ENCODE data around the gene KLHDC1. TPM values are rescaled to one million over a fixed set of nuclear protein-coding genes. Genes with fewer than 3 reads are reported as not detected.
A peak's percentile ranks its signal among the peaks of the same experiment; 100 is the strongest.

The KLHDC1 gene
- total and polyA plus RNA-seq, 9 of the 15 experiments (the other 6 are each of a cell fraction or from before 2014, with no cell fraction given): 0.08 to 0.41 (median 0.18) TPM

DNA sequence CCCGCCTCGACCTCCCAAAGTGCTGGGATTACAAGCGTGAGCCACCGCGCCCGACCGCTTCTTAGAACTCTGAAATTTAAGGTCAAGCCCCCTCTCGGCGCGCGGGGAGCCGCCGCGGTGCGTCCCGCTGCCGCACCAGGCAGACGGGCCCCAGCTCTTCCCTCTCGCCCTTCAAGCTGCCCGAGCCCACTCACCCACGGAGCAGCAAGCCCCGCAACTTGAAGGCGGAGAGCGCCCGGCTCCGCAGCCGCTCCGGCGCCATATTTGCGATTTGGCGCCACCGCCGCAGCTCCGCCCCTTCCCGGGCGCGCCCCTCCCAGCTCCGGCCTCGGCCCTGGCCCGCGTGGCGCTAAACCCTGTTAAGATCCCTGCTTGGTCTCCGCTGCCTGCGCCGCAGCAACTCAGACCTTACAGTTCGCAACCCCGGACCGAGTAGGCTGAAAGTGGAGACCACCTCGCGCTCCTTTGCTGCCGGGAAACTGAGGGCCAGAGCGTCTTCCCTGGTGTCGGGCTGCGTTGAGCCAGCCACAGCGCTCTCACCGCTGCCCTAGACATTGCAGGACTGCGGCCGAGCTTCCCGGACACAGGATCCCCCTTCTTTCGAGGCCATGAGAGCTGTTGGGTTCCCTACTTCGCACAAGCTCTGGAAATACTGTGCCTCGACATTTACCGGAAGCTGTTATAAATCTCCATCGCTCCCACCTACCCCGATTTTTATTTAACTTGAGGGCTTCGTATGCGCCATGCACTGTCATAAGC is 4.8 kb upstream of the KLHDC1 start, which contains the start of gene POLE2:
TSS of gene POLE2 (minus strand) at position 273 of the 759 bp plus-strand sequence. CDS start at position 262, 11 bp downstream.
- in situ Hi-C loops (cut with MboI): loop anchor here (5.0 kb wide), 1 partner anchor 79 kb away; the partner anchor contains the start of gene KLHDC2
- 11% methylated on average over 36 of the region's 67 CpGs for WGBS (ENCODE audit: insufficient coverage, low coverage, missing lambda C conversion rate)
- TF ChIP-seq GTF2F1 (IDR thresholded peaks at IDR 0.05; ENCODE audit: low read depth, low read length) (peak; percentile 46; the same call in 1 of the 2 replicates), BDP1 (IDR thresholded peaks at IDR 0.05; ENCODE audit: insufficient read depth, insufficient read length) (no peak), ZNF133 (CRISPR knock-in tag; IDR thresholded peaks at IDR 0.05) (no peak), CBX3 (IDR thresholded peaks at IDR 0.05; ENCODE audit: borderline replicate concordance in 1 of 2, low read length in 2 of 2) (peak in 1 of 2 experiments; percentile 40; a peak in 1 of 3 replicates), ETS2 (tag; IDR thresholded peaks at IDR 0.05; ENCODE audit: borderline replicate concordance, poor library complexity, severe bottlenecking) (no peak), HNRNPH1 (optimal IDR thresholded peaks at IDR 0.05; ENCODE audit: low read depth, low read length) (no peak), RCOR1 (IDR thresholded peaks at IDR 0.05; ENCODE audit: borderline replicate concordance in 1 of 2, low read depth in 2 of 2, low read length in 2 of 2) (no peak)
- TF ChIP-seq, protein P1, sequence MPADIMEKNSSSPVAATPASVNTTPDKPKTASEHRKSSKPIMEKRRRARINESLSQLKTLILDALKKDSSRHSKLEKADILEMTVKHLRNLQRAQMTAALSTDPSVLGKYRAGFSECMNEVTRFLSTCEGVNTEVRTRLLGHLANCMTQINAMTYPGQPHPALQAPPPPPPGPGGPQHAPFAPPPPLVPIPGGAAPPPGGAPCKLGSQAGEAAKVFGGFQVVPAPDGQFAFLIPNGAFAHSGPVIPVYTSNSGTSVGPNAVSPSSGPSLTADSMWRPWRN (IDR thresholded peaks at IDR 0.05; ENCODE audit: low read depth): no peak
- TF ChIP-seq, protein P2, sequence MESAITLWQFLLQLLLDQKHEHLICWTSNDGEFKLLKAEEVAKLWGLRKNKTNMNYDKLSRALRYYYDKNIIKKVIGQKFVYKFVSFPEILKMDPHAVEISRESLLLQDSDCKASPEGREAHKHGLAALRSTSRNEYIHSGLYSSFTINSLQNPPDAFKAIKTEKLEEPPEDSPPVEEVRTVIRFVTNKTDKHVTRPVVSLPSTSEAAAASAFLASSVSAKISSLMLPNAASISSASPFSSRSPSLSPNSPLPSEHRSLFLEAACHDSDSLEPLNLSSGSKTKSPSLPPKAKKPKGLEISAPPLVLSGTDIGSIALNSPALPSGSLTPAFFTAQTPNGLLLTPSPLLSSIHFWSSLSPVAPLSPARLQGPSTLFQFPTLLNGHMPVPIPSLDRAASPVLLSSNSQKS (CRISPR knock-in tag; IDR thresholded peaks at IDR 0.05): no peak
- TF ChIP-seq, protein P3, sequence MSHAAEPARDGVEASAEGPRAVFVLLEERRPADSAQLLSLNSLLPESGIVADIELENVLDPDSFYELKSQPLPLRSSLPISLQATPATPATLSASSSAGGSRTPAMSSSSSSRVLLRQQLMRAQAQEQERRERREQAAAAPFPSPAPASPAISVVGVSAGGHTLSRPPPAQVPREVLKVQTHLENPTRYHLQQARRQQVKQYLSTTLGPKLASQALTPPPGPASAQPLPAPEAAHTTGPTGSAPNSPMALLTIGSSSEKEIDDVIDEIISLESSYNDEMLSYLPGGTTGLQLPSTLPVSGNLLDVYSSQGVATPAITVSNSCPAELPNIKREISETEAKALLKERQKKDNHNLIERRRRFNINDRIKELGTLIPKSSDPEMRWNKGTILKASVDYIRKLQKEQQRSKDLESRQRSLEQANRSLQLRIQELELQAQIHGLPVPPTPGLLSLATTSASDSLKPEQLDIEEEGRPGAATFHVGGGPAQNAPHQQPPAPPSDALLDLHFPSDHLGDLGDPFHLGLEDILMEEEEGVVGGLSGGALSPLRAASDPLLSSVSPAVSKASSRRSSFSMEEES (CRISPR knock-in tag; IDR thresholded peaks at IDR 0.05): no peak
- TF ChIP-seq, protein P4, sequence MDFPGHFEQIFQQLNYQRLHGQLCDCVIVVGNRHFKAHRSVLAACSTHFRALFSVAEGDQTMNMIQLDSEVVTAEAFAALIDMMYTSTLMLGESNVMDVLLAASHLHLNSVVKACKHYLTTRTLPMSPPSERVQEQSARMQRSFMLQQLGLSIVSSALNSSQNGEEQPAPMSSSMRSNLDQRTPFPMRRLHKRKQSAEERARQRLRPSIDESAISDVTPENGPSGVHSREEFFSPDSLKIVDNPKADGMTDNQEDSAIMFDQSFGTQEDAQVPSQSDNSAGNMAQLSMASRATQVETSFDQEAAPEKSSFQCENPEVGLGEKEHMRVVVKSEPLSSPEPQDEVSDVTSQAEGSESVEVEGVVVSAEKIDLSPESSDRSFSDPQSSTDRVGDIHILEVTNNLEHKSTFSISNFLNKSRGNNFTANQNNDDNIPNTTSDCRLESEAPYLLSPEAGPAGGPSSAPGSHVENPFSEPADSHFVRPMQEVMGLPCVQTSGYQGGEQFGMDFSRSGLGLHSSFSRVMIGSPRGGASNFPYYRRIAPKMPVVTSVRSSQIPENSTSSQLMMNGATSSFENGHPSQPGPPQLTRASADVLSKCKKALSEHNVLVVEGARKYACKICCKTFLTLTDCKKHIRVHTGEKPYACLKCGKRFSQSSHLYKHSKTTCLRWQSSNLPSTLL (IDR thresholded peaks at IDR 0.05): no peak
- TF ChIP-seq, protein P5, sequence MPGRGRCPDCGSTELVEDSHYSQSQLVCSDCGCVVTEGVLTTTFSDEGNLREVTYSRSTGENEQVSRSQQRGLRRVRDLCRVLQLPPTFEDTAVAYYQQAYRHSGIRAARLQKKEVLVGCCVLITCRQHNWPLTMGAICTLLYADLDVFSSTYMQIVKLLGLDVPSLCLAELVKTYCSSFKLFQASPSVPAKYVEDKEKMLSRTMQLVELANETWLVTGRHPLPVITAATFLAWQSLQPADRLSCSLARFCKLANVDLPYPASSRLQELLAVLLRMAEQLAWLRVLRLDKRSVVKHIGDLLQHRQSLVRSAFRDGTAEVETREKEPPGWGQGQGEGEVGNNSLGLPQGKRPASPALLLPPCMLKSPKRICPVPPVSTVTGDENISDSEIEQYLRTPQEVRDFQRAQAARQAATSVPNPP (IDR thresholded peaks at IDR 0.05; ENCODE audit: borderline replicate concordance, insufficient read depth, insufficient read length): no peak

More for the DNA sequence above, 4.8 kb upstream of the KLHDC1 start, which contains the start of gene POLE2:
- Histone ChIP-seq H3K4me2 (ENCODE audit: insufficient read depth, low read length) (peak within 1 kb of the TSS; percentile 81), H3K9me1 (ENCODE audit: control insufficient read depth, insufficient read depth, low read length) (peaks cover 3% of the 10 kb centered on the region), H3K79me2 (ENCODE audit: control insufficient read depth, insufficient read depth, low read length) (peaks cover 44% of the 10 kb centered on the region), H4K20me1 (replicated peaks; ENCODE audit: control insufficient read depth, insufficient read depth, low read length) (no peaks in the 10 kb centered on the region), H3K9me3 (replicated peaks; ENCODE audit: control insufficient read depth, insufficient read depth, low read depth, low read length) (no peaks in the 10 kb centered on the region), H3K9ac (ENCODE audit: insufficient read depth in 1 of 2, low read depth in 2 of 2, low read length in 2 of 2) (peak within 1 kb of the TSS; percentile 79 to 99), H3K27ac (ENCODE audit: extremely low read depth, low read depth, low read length) (peak within 1 kb of the TSS; percentile 88), H3K27me3 (ENCODE audit: control insufficient read depth in 2 of 2, insufficient read depth in 2 of 2, low read length in 2 of 2) (no peaks in the 10 kb centered on the region), H3K4me3 (peak within 1 kb of the TSS; percentile 69), H2AFZ (ENCODE audit: low read depth, low read length) (peak within 1 kb of the TSS; percentile 94), H3K36me3 (ENCODE audit: control insufficient read depth, insufficient read depth, low read length) (peaks cover 14% of the 10 kb centered on the region), H3K4me1 (replicated peaks in 1 of 2; ENCODE audit: control insufficient read depth in 2 of 2, insufficient read depth in 2 of 2, low read length in 2 of 2) (peaks cover 12 to 19% of the 10 kb centered on the region in 2 experiments; a peak in 4 of 5 replicates)
- CTCF ChIA-PET (ENCODE audit: low intra/inter-chr PET ratio): interaction anchor here (0.7 kb wide), 1 partner anchor 54 kb away, joined by 5 read pairs; no protein-coding TSS in a partner anchor
- TSS peak; percentile 91 for BruUV-seq (replicated peaks)
- ATAC-seq (peak; percentile 87), DNase-seq (ENCODE audit: extremely low read depth in 1 of 4, low spot score in 3 of 4) (peak; percentile 71 to 86 (median 74)), FAIRE-seq (no peak)
- POLR2A ChIA-PET: interaction anchor here (0.6 to 3.2 kb wide), 6 partner anchors 11 to 271 kb away, joined by 3 to 20 read pairs (median 3); partner anchors contain the start of gene KLHDC2
- intact Hi-C loops (cut with micrococcal nuclease): loop anchor here (2.0 kb wide), 1 partner anchor 53 kb away; the partner anchor contains the start of gene DNAAF2

Data from K562 (cell line).